IMR-90 (cell line): ENCODE data around the gene DOK3. TPM values are rescaled to one million over a fixed set of nuclear protein-coding genes. Genes with fewer than 3 reads are reported as not detected.

Source experiments
- ATAC-seq: fragments of 200-7000 bp; cut with Tn5 transposase; 2 replicates; pipeline ENCODE4 v1.9.1; 2020; ENCODE audit warnings: low read depth, mild to moderate bottlenecking, moderate library complexity
- BruUV-seq: library from RNA; stranded (reverse); fragments of 400-500 nt; replicated peaks from 2 replicates; lab custom pipeline; 2021; lab: Mats Ljungman, UMichigan
- CTCF ChIA-PET: fragments of 300-600 bp; formaldehyde crosslinking; extraction: SDS; loops from one replicate; lab custom pipeline; 2021; ENCODE audit warnings: antibody characterized with exemption; lab: Yijun Ruan, JAX
- POLR2A ChIA-PET: fragments of 300-600 bp; sonication (Branson Sonifier 250); formaldehyde crosslinking; loops from one replicate; lab custom pipeline; 2022; ENCODE audit warnings: antibody characterized with exemption; ENCODE audit not compliant: unreplicated experiment; lab: Charles Lee
- DNase-seq: peaks from one replicate; pipeline ENCODE4 v3.0.0; 2013
- H2AFZ ChIP-seq: replicated peaks from 2 replicates; pipeline ENCODE3; 2013; ENCODE audit warnings: low read length, mild to moderate bottlenecking; ENCODE audit not compliant: poor library complexity
- H2AK5ac ChIP-seq: 2 replicates; pipeline ENCODE4 v1.6.1; 2013; ENCODE audit warnings: low read depth, low read length, inconsistent platforms
- H2AK9ac ChIP-seq: replicated peaks from 2 replicates; pipeline ENCODE3; 2013; ENCODE audit warnings: mild to moderate bottlenecking, low read depth, low read length, moderate library complexity; ENCODE audit not compliant: poor library complexity
- H2BK120ac ChIP-seq: 2 replicates; pipeline ENCODE4 v1.6.1; 2013; ENCODE audit warnings: low read depth, low read length, inconsistent platforms
- H2BK15ac ChIP-seq: 3 replicates; pipeline ENCODE4 v1.6.1; 2013; ENCODE audit warnings: low read depth, low read length, inconsistent platforms
- H2BK20ac ChIP-seq: 2 replicates; pipeline ENCODE4 v1.6.1; 2013; ENCODE audit warnings: low read depth, mild to moderate bottlenecking, inconsistent platforms, low read length, moderate library complexity
- H2BK5ac ChIP-seq: 2 replicates; pipeline ENCODE4 v1.6.1; 2013; ENCODE audit warnings: mild to moderate bottlenecking, low read depth, low read length, inconsistent platforms; ENCODE audit not compliant: poor library complexity, severe bottlenecking
- H3K14ac ChIP-seq: replicated peaks from 2 replicates; pipeline ENCODE4 v1.6.1; 2013; ENCODE audit warnings: low read depth, low read length, inconsistent platforms
- H3K18ac ChIP-seq: 2 replicates; pipeline ENCODE4 v1.6.1; 2013; ENCODE audit warnings: low read depth, low read length, control low read depth
- H3K23ac ChIP-seq: 2 replicates; pipeline ENCODE4 v1.6.1; 2013; ENCODE audit warnings: low read depth, low read length, inconsistent platforms
- H3K27ac ChIP-seq: 2 replicates; pipeline ENCODE4 v1.5.1; 2013; ENCODE audit warnings: mild to moderate bottlenecking, control low read depth, low read length; ENCODE audit not compliant: insufficient read depth
- H3K27me3 ChIP-seq: 2 replicates; pipeline ENCODE4 v1.6.1; 2013; ENCODE audit warnings: low read length; ENCODE audit not compliant: control insufficient read depth, insufficient read depth
- H3K36me3 ChIP-seq: 2 replicates; pipeline ENCODE4 v1.6.1; 2013; ENCODE audit warnings: low read length, mixed read lengths; ENCODE audit not compliant: control insufficient read depth, insufficient read depth
- H3K4ac ChIP-seq: 2 replicates; pipeline ENCODE4 v1.6.1; 2013; ENCODE audit warnings: low read depth, low read length, inconsistent platforms
- H3K4me1 ChIP-seq: 2 replicates; pipeline ENCODE4 v1.6.1; 2013; ENCODE audit warnings: low read length, mixed read lengths; ENCODE audit not compliant: control insufficient read depth, insufficient read depth
- H3K4me2 ChIP-seq: 2 replicates; pipeline ENCODE4 v1.6.1; 2013; ENCODE audit warnings: low read depth, mild to moderate bottlenecking, control low read depth, low read length, moderate library complexity
- H3K4me3 ChIP-seq: 2 replicates; pipeline ENCODE4 v1.5.1; 2013; ENCODE audit warnings: low read depth, mild to moderate bottlenecking, control low read depth, low read length, moderate library complexity; ENCODE audit not compliant: insufficient read depth
- H3K56ac ChIP-seq: 2 replicates; pipeline ENCODE4 v1.6.1; 2013; ENCODE audit warnings: low read length, inconsistent platforms; ENCODE audit not compliant: insufficient read depth; ENCODE audit errors: extremely low read depth
- H3K79me1 ChIP-seq, 2 experiments: 2 replicates each; pipeline ENCODE4 v1.6.1; 2013; ENCODE audit warnings: low read length in 2 of 2, inconsistent platforms in 1 of 2, low read depth in 1 of 2
- H3K9ac ChIP-seq: 2 replicates; pipeline ENCODE4 v1.6.1; 2013; ENCODE audit warnings: low read depth, low read length, control low read depth
- H3K9me1 ChIP-seq: 2 replicates; pipeline ENCODE4 v1.6.1; 2013; ENCODE audit warnings: low read length, inconsistent platforms; ENCODE audit not compliant: insufficient read depth
- H3K9me3 ChIP-seq: 2 replicates; pipeline ENCODE4 v1.6.1; 2013; ENCODE audit warnings: low read length; ENCODE audit not compliant: control insufficient read depth, insufficient read depth
- H4K20me1 ChIP-seq: 2 replicates; pipeline ENCODE4 v1.6.1; 2013; ENCODE audit warnings: low read length, inconsistent platforms; ENCODE audit not compliant: insufficient read depth
- H4K5ac ChIP-seq: 2 replicates; pipeline ENCODE4 v1.6.1; 2013; ENCODE audit warnings: mild to moderate bottlenecking, low read depth, low read length, control low read depth
- H4K8ac ChIP-seq, 2 experiments: 2 replicates each; pipeline ENCODE4 v1.6.1; 2013; ENCODE audit warnings: low read depth in 2 of 2, low read length in 2 of 2, control low read depth in 1 of 2, inconsistent platforms in 1 of 2
- H4K91ac ChIP-seq: 2 replicates; pipeline ENCODE4 v1.6.1; 2013; ENCODE audit warnings: low read depth, low read length, inconsistent platforms; ENCODE audit not compliant: insufficient read depth
- FOS ChIP-seq: fragments of 150-350 bp; IDR thresholded peaks from 2 replicates; pipeline ENCODE4 v1.6.1; 2016; ENCODE audit warnings: low read depth, low read length
- MAZ ChIP-seq: IDR thresholded peaks from 2 replicates; pipeline ENCODE4 v1.6.1; 2012; ENCODE audit warnings: low read depth, mild to moderate bottlenecking, low read length, improper control_type of control experiment, moderate library complexity, borderline replicate concordance
- MXI1 ChIP-seq: IDR thresholded peaks from 2 replicates; pipeline ENCODE4 v1.6.1; 2012; ENCODE audit warnings: low read depth, mild to moderate bottlenecking, low read length, moderate library complexity, borderline replicate concordance
- POLR2A ChIP-seq: IDR thresholded peaks from 2 replicates; pipeline ENCODE4 v1.6.1; 2012; ENCODE audit warnings: mild to moderate bottlenecking, low read depth, low read length
- RFX5 ChIP-seq: IDR thresholded peaks from 2 replicates; pipeline ENCODE4 v1.8.0; 2012; ENCODE audit warnings: low read depth, mild to moderate bottlenecking, low read length, moderate library complexity
- WGBS, 2 experiments: methylation state at CpG; one replicate each; pipeline versions ENCODE4 v1.1.5 to v1.1.7; 2013; ENCODE audit warnings: missing lambda C conversion rate in 2 of 2; ENCODE audit not compliant: insufficient read length in 1 of 2; ENCODE audit errors: extremely low coverage in 2 of 2; 5-methylcytosine and 5-hydroxymethylcytosine counted together
- dilution Hi-C: fragments of 300-500 bp; cut with HindIII; formaldehyde crosslinking; loops from one replicate; pipeline ENCODE4 v1.14.3; 2018; ENCODE audit warnings: low sequenced_read_pairs; ENCODE audit not compliant: unreplicated experiment
- in situ Hi-C: fragments of 300-500 bp; cut with MboI; formaldehyde crosslinking; loops from 3 replicates; pipeline ENCODE4 v1.14.3; 2019; ENCODE audit warnings: low sequenced_read_pairs, inconsistent platforms, mixed read lengths
- intact Hi-C: fragments of 100-400 bp; cut with micrococcal nuclease; formaldehyde crosslinking; loops from 2 replicates; pipeline ENCODE4 v1.10.0; 2022
- polyA plus RNA-seq, 3 experiments: library from polyadenylated mRNA; depleted of rRNA; stranded (reverse); fragments of >200 nt; gene quantifications; 2 replicates each; pipeline ENCODE4 v1.2.3, GENCODE V29; 2012; ENCODE audit warnings: low replicate concordance in 1 of 3
- total RNA-seq: library from RNA; depleted of rRNA; stranded (reverse); fragments of >200 nt; gene quantifications from 2 replicates; pipeline ENCODE4 v1.2.3, GENCODE V29; 2012
- TF ChIP-seq, protein P1 (sequence below): fragments of 150-350 bp; IDR thresholded peaks from 2 replicates; pipeline ENCODE4 v1.6.1; 2017; ENCODE audit warnings: mild to moderate bottlenecking, antibody characterized with exemption, low read length, low read depth

DOK3 gene
- total and polyA plus RNA-seq, 2 of the 4 experiments (the other 2 are of a cell fraction), result 0.54 to 3.9 TPM

DNA sequence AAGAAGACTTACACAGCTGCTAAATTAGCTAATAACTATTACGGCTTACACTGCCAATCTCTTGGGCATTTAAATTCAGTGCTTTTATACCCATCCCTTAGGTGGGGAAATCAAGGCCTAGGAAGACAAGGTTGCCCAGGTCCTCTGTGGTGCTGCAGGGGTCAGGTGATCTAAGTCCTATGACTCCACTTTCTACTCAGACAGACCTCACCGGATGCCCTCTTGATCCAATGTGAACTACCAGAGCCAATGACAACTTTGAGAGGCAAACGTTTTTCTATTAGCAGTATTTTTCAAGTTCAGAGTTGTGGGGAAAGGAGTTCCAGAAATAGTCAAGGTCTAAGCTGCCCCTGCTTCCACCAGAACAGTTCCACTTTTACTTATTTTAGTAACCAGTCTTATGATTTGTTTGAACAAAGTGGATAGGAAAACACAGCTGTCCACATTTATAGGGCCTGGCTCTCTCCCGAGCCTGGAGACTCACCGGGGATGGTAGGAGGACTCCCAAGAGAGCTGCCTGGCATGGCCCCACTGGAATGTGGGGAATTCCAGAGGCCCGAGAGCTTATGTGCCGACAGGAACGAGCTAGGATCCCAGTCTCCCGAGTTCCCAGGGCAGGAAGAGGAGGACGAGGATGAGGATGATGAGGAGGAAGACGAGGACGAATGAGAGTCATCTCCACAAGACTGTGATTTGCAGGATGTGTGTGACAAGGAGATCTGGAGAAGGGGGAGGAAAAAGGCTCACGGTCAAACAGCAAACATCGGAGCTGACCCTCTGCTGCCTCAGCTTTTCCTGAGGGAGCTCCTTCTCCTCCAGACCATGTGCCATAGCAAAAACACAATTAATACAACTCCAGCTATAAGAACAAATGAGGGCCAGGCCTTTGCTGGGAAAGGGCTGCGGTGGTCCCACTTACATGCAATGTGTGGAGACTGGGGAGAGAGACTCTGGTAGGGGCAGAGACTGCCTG lies 28.0 kb upstream of the DOK3 start:
- ATAC-seq, result peak; percentile 93
- Histone ChIP-seq H2BK120ac (peak overlapping the region; percentile 91), H3K36me3 (peaks cover 44% of the 10 kb centered on the region), H4K20me1 (peaks cover 30% of the 10 kb centered on the region), H3K4ac (peak overlapping the region; percentile 91), H3K79me1 (peaks cover 47 to 76% of the 10 kb centered on the region in 2 experiments), H3K9me1 (peaks cover 29% of the 10 kb centered on the region), H3K27me3 (no peaks in the 10 kb centered on the region), H2AFZ (peak overlapping the region; percentile 44), H2BK5ac (peak overlapping the region; percentile 90), H2BK20ac (peak overlapping the region; percentile 80), H4K91ac (peak overlapping the region; percentile 75), H3K4me3 (no peak overlapping the region), H3K14ac (peak overlapping the region; percentile 70), H4K8ac (peak overlapping the region; percentile 8 to 94; a peak in 3 of 4 replicates), H3K4me2 (peak overlapping the region; percentile 84), H3K23ac (peak overlapping the region; percentile 95), H2AK9ac (peak overlapping the region; percentile 62), H2AK5ac (peak overlapping the region; percentile 97), H3K9me3 (no peaks in the 10 kb centered on the region), H2BK15ac (peak overlapping the region; percentile 49; the same call in 1 of the 3 replicates), H3K56ac (peak overlapping the region; percentile 30; the same call in 1 of the 2 replicates), H4K5ac (peak overlapping the region; percentile 95), H3K9ac (peak overlapping the region; percentile 37), H3K27ac (peak overlapping the region; percentile 89), H3K18ac (peak overlapping the region; percentile 76), H3K4me1 (peaks cover 30% of the 10 kb centered on the region)
- DNase-seq, result peak; percentile 95
- ChIA-PET CTCF (interaction anchor here (0.6 to 1.8 kb wide), 4 partner anchors 8 to 623 kb away, joined by 3 to 10 read pairs (median 6); no protein-coding TSS in a partner anchor), POLR2A (no interaction called here)
- no TSS peak for BruUV-seq
- TF ChIP-seq MXI1, result 0 out of 2 replicates have a peak, but pooled peaks have one; percentile 16
- no peak for TF ChIP-seq FOS
- TF ChIP-seq RFX5, result no peak
- TF ChIP-seq, protein P1, sequence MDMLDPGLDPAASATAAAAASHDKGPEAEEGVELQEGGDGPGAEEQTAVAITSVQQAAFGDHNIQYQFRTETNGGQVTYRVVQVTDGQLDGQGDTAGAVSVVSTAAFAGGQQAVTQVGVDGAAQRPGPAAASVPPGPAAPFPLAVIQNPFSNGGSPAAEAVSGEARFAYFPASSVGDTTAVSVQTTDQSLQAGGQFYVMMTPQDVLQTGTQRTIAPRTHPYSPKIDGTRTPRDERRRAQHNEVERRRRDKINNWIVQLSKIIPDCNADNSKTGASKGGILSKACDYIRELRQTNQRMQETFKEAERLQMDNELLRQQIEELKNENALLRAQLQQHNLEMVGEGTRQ, result peak; percentile 33; the same call in 1 of the 2 replicates
- TF ChIP-seq POLR2A, result no peak
- TF ChIP-seq MAZ, result peak; percentile 14; the same call in 1 of the 2 replicates
- intact Hi-C loops, result no loop called here
- in situ Hi-C loops, result no loop called here
- dilution Hi-C loops, result no loop called here
- no CpG with 5 or more reads among the region's 15 CpGs for WGBS, 2 experiments
